ENCODE results near the gene ASB2. TPM values are rescaled to one million over a fixed set of nuclear protein-coding genes. Genes with fewer than 3 reads are reported as not detected.

The ASB2 gene
- total RNA-seq, 1 experiment from 2014 or later: not detected

GRCh38 chr14:93927800-93928145, 48.6 kb downstream of the ASB2 start:
- Histone ChIP-seq H2AFZ (ENCODE audit: low read depth, low read length, poor library complexity, severe bottlenecking) (no peak overlapping the region), H3K4me2 (ENCODE audit: low read length) (no peak overlapping the region), H3K79me2 (ENCODE audit: insufficient read depth, low read length) (no peaks in the 10 kb centered on the region), H3K9me3 (ENCODE audit: control insufficient read depth in 1 of 2, insufficient read depth in 1 of 2, low read depth in 1 of 2, low read length in 2 of 2) (no peaks in the 10 kb centered on the region), H3K4me3 (replicated peaks in 1 of 2; ENCODE audit: low read depth in 1 of 2, low read length in 2 of 2) (no peak overlapping the region), H3K27ac (ENCODE audit: low read depth, low read length) (no peak overlapping the region), H3K4me1 (ENCODE audit: control insufficient read depth in 1 of 2, insufficient read depth in 2 of 2, low read length in 2 of 2) (no peaks in the 10 kb centered on the region), H3K27me3 (ENCODE audit: insufficient read depth, low read length) (no peaks in the 10 kb centered on the region), H4K20me1 (ENCODE audit: insufficient read depth) (no peaks in the 10 kb centered on the region), H3K9me2 (ENCODE audit: insufficient read depth) (no peaks in the 10 kb centered on the region), H3K9ac (ENCODE audit: low read length) (no peak overlapping the region), H3K36me3 (ENCODE audit: control insufficient read depth in 1 of 2, insufficient read depth in 2 of 2, low read length in 2 of 2) (no peaks in the 10 kb centered on the region)
- no TSS peak for BruUV-seq (replicated peaks)
- intact Hi-C loops (cut with micrococcal nuclease): no loop called here
- DNase-seq (ENCODE audit: low read depth, low spot score) (no peak), ATAC-seq (no peak)
- TF ChIP-seq SP1 (IDR thresholded peaks at IDR 0.05; ENCODE audit: low read depth) (no peak), CTCF (IDR thresholded peaks at IDR 0.05 in 2 of 3, conservative IDR thresholded peaks at IDR 0.05 in 1 of 3; ENCODE audit: borderline replicate concordance in 1 of 3, insufficient read depth in 1 of 3, low read depth in 2 of 3, low read length in 2 of 3) (no peak), YY1 (IDR thresholded peaks at IDR 0.05; ENCODE audit: extremely low read depth, insufficient replicate concordance, low read depth, low read length) (no peak), ZBTB33 (IDR thresholded peaks at IDR 0.05; ENCODE audit: extremely low read depth, insufficient replicate concordance, low read length) (no peak), SRF (IDR thresholded peaks at IDR 0.05; ENCODE audit: low read depth) (no peak), POLR2A (IDR thresholded peaks at IDR 0.05; ENCODE audit: borderline replicate concordance, extremely low read depth, insufficient read depth, insufficient read length) (no peak), ZNF274 (IDR thresholded peaks at IDR 0.05; ENCODE audit: low read depth, low read length) (no peak), REST (IDR thresholded peaks at IDR 0.05; ENCODE audit: low read depth) (no peak), EGR1 (IDR thresholded peaks at IDR 0.05; ENCODE audit: low read depth) (no peak), MAX (IDR thresholded peaks at IDR 0.05) (no peak)
- ChIA-PET POLR2A (no interaction called here), CTCF (interaction anchor here (1.5 kb wide), 1 partner anchor 8 kb away, joined by 4 read pairs; no protein-coding TSS in a partner anchor), RAD21 (ENCODE audit: low non-redundant PET in 1 of 2, low total read pairs in 2 of 2, uncharacterized antibody in 2 of 2, unreplicated experiment in 2 of 2) (no interaction called here)

Data from HCT116 (cell line).